Inferior parietal cortex (tissue), 1 donor: Measurements from ENCODE around the gene TRIM7.
"Not testable (repeated sequence)": the region's sequence is repeated elsewhere in the genome, so short reads cannot be mapped to it uniquely, and the experiment has no call there.

Source experiments
- DNase-seq: peaks from one replicate; pipeline ENCODE4 v3.0.0-alpha.2; 2016; ENCODE audit errors: extremely low spot score

Gene TRIM7

GRCh38 chr5:181193656-181194055, 11.3 kb downstream of the TRIM7 start:
- no peak for DNase-seq

- DNase-seq: no peak
Measured at GRCh38 chr5:181192337-181193046, 12.5 kb downstream of the TRIM7 start.

- peak; percentile 94 for DNase-seq
Measured at GRCh38 chr5:181191526-181192336, 13.3 kb downstream of the TRIM7 start.

GRCh38 chr5:181190711-181191525, 14.1 kb downstream of the TRIM7 start:
- no peak for DNase-seq

- no peak for DNase-seq
Measured at GRCh38 chr5:181189962-181190710, 14.9 kb downstream of the TRIM7 start.

GRCh38 chr5:181189363-181189961, 15.5 kb downstream of the TRIM7 start:
- DNase-seq: no peak

- peak; percentile 94 for DNase-seq
Measured at GRCh38 chr5:181188700-181189362, 16.2 kb downstream of the TRIM7 start.

GRCh38 chr5:181187500-181188213, 17.3 kb downstream of the TRIM7 start:
- DNase-seq: peak; percentile 75

GRCh38 chr5:181186986-181187499, 18.0 kb downstream of the TRIM7 start:
- DNase-seq: no peak

GRCh38 chr5:181186022-181186421, 19.0 kb downstream of the TRIM7 start:
- no peak for DNase-seq

- no peak for DNase-seq
Measured at GRCh38 chr5:181185560-181185959, 19.4 kb downstream of the TRIM7 start.

GRCh38 chr5:181184845-181185216, 20.2 kb downstream of the TRIM7 start:
- no peak for DNase-seq

GRCh38 chr5:181182651-181183050, 22.3 kb downstream of the TRIM7 start:
- no peak for DNase-seq

- no peak for DNase-seq
Measured at GRCh38 chr5:181181650-181182565, 23.1 kb downstream of the TRIM7 start.

GRCh38 chr5:181177559-181177958, 27.4 kb downstream of the TRIM7 start:
- DNase-seq: not testable (repeated sequence)

GRCh38 chr5:181176254-181176952, 28.6 kb downstream of the TRIM7 start:
- no peak for DNase-seq

- no peak for DNase-seq
Measured at GRCh38 chr5:181173420-181174342, 31.3 kb downstream of the TRIM7 start.
